Measurements from ENCODE around the gene TSHR.
A peak's percentile ranks its signal among the peaks of the same experiment; 100 is the strongest.
"Not testable (repeated sequence)": the region's sequence is repeated elsewhere in the genome, so short reads cannot be mapped to it uniquely, and the experiment has no call there.

The TSHR gene

GRCh38 chr14:81091139-81091538, 135.7 kb downstream of the TSHR start:
- no peak for DNase-seq

GRCh38 chr14:81091660-81092059, 136.2 kb downstream of the TSHR start:
- no peak for DNase-seq

GRCh38 chr14:81093651-81094050, 138.2 kb downstream of the TSHR start:
- no peak for DNase-seq

- DNase-seq = no peak
Measured at GRCh38 chr14:81095539-81095938, 140.1 kb downstream of the TSHR start.

- no peak for DNase-seq
Measured at GRCh38 chr14:81096656-81097055, 141.2 kb downstream of the TSHR start.

- no peak for DNase-seq
Measured at GRCh38 chr14:81102217-81102616, 146.8 kb downstream of the TSHR start.

- DNase-seq = no peak
Measured at GRCh38 chr14:81103443-81103842, 148.0 kb downstream of the TSHR start.

- no peak for DNase-seq
Measured at GRCh38 chr14:81105378-81105777, 150.0 kb downstream of the TSHR start.

GRCh38 chr14:81105961-81106360, 150.5 kb downstream of the TSHR start:
- no peak for DNase-seq

GRCh38 chr14:81110186-81110585, 154.8 kb downstream of the TSHR start:
- DNase-seq = no peak

- no peak for DNase-seq
Measured at GRCh38 chr14:81113176-81113575, 157.8 kb downstream of the TSHR start.

GRCh38 chr14:81113945-81114820, 158.8 kb downstream of the TSHR start:
- DNase-seq = not testable (repeated sequence)

GRCh38 chr14:81120501-81120900, 165.1 kb downstream of the TSHR start:
- no peak for DNase-seq

GRCh38 chr14:81122326-81122725, 166.9 kb downstream of the TSHR start:
- no peak for DNase-seq

GRCh38 chr14:81123811-81124210, 168.4 kb downstream of the TSHR start:
- no peak for DNase-seq

- DNase-seq = no peak
Measured at GRCh38 chr14:81125536-81125935, 170.1 kb downstream of the TSHR start.

- no peak for DNase-seq
Measured at GRCh38 chr14:81127785-81128184, 172.4 kb downstream of the TSHR start.

- no peak for DNase-seq
Measured at GRCh38 chr14:81129242-81129641, 173.8 kb downstream of the TSHR start.

GRCh38 chr14:81132468-81132867, 177.0 kb downstream of the TSHR start:
- no peak for DNase-seq

GRCh38 chr14:81133400-81133799, 178.0 kb downstream of the TSHR start:
- DNase-seq = no peak

- DNase-seq = peak; percentile 38
Measured at GRCh38 chr14:81137316-81137715, 181.9 kb downstream of the TSHR start.

- no peak for DNase-seq
Measured at GRCh38 chr14:81138429-81138828, 183.0 kb downstream of the TSHR start.

GRCh38 chr14:81141426-81141825, 186.0 kb downstream of the TSHR start:
- DNase-seq = no peak

GRCh38 chr14:81143793-81144192, 188.4 kb downstream of the TSHR start:
- DNase-seq = no peak
